ENCODE results near the gene POU4F3.

DNA sequence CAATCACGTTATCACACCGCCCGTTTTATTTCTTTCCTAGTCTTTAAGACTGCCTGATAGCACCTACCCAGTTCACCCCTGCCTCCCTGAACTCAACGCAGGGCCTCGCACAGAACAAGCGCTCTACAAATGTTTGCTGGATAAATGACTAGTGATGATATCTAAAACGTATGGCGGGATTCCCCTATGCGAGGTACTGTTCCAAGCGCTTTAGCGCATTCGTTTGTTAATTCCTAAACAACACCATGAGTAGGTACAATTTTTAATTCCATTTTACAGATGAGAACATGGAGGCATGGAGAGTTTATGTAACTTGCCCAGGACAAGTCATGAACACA lies 6.6 kb downstream of the POU4F3 start:
- TF ChIP-seq EP300 (IDR thresholded peaks at IDR 0.05) (no peak), POLR2A (IDR thresholded peaks at IDR 0.05) (no peak), POLR2AphosphoS5 (IDR thresholded peaks at IDR 0.05) (no peak)
- TF ChIP-seq, protein P1, sequence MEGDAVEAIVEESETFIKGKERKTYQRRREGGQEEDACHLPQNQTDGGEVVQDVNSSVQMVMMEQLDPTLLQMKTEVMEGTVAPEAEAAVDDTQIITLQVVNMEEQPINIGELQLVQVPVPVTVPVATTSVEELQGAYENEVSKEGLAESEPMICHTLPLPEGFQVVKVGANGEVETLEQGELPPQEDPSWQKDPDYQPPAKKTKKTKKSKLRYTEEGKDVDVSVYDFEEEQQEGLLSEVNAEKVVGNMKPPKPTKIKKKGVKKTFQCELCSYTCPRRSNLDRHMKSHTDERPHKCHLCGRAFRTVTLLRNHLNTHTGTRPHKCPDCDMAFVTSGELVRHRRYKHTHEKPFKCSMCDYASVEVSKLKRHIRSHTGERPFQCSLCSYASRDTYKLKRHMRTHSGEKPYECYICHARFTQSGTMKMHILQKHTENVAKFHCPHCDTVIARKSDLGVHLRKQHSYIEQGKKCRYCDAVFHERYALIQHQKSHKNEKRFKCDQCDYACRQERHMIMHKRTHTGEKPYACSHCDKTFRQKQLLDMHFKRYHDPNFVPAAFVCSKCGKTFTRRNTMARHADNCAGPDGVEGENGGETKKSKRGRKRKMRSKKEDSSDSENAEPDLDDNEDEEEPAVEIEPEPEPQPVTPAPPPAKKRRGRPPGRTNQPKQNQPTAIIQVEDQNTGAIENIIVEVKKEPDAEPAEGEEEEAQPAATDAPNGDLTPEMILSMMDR (IDR thresholded peaks at IDR 0.05) = no peak
